Pericardium fibroblast (primary cell): ENCODE measurements around the gene PALM3. TPM values are rescaled to one million over a fixed set of nuclear protein-coding genes. Genes with fewer than 3 reads are reported as not detected.

Experiments
- total RNA-seq: library from RNA; depleted of rRNA; stranded (reverse); fragments of >200 nt; gene quantifications from 2 replicates; pipeline ENCODE4 v1.2.3, GENCODE V29; 2015

The PALM3 gene
- not detected in 2 replicates for total RNA-seq

GRCh38 chr19:14061751-14062557 lies at the start of gene PALM3:
TSS of gene PALM3 (minus strand) at chr19:14062076. CDS start at chr19:14061980, 96 bp downstream.

GRCh38 chr19:14090509-14091080 lies 28.7 kb upstream of the PALM3 start, which contains the start of gene SAMD1:
TSS of gene SAMD1 (minus strand) at chr19:14090751.

GRCh38 chr19:14085309-14085995 lies 23.6 kb upstream of the PALM3 start, which contains the start of gene C19orf67:
TSS of gene C19orf67 (minus strand) at chr19:14085783. CDS start at chr19:14085627, 156 bp downstream.

GRCh38 chr19:14072535-14073260 lies 10.8 kb upstream of the PALM3 start, which contains the start of gene MISP3:
TSS of gene MISP3 (plus strand) at chr19:14072786. CDS start at chr19:14073310, 524 bp downstream.

GRCh38 chr19:14031719-14032480 lies 30.0 kb downstream of the PALM3 start, which contains the start of gene IL27RA:
TSS of gene IL27RA (plus strand) at chr19:14031762. CDS start at chr19:14031873, 111 bp downstream.

GRCh38 chr19:14027856-14028450 lies 33.9 kb downstream of the PALM3 start, which contains the start of gene RLN3:
TSS of gene RLN3 (plus strand) at chr19:14028148. CDS start at chr19:14028205, 57 bp downstream.

GRCh38 chr19:14006085-14006765 lies 55.7 kb downstream of the PALM3 start, which contains the start of gene RFX1:
TSS of gene RFX1 (minus strand) at chr19:14006320. CDS start at chr19:13993843, 12,477 bp downstream.

Other genes starting within 250 kb of the PALM3 start
- not detected in 2 replicates for gene NANOS3, start 184.9 kb downstream of the PALM3 start, total RNA-seq
- 0.09 TPM in 1 of 2 replicates, not detected in the other for gene BRME1, start 156.0 kb downstream of the PALM3 start, total RNA-seq
- 14.9 and 21.4 TPM in 2 replicates for gene CC2D1A, start 155.9 kb downstream of the PALM3 start, total RNA-seq
- 6.5 and 8.2 TPM in 2 replicates for gene PODNL1, start 123.7 kb downstream of the PALM3 start, total RNA-seq
- gene DCAF15, start 109.6 kb downstream of the PALM3 start, total RNA-seq: 15.1 and 20.4 TPM in 2 replicates
- gene RFX1, start 55.8 kb downstream of the PALM3 start, total RNA-seq: 2.4 and 4.3 TPM in 2 replicates
- not detected in 2 replicates for gene RLN3, start 33.9 kb downstream of the PALM3 start, total RNA-seq
- gene IL27RA, start 30.3 kb downstream of the PALM3 start, total RNA-seq: 0.47 and 0.60 TPM in 2 replicates
- 0.35 and 1.2 TPM in 2 replicates for gene MISP3, start 10.7 kb upstream of the PALM3 start, total RNA-seq
- not detected in 2 replicates for gene C19orf67, start 23.7 kb upstream of the PALM3 start, total RNA-seq
- gene SAMD1, start 28.7 kb upstream of the PALM3 start, total RNA-seq: 28.6 and 29.1 TPM in 2 replicates
- 53.4 and 58.8 TPM in 2 replicates for gene PRKACA, start 55.7 kb upstream of the PALM3 start, total RNA-seq
- gene ASF1B, start 74.5 kb upstream of the PALM3 start, total RNA-seq: 0.35 and 5.8 TPM in 2 replicates
- 10.4 and 12.8 TPM in 2 replicates for gene ADGRL1, start 144.1 kb upstream of the PALM3 start, total RNA-seq